Fibroblast of skin of abdomen (primary cell): ENCODE results near the gene ZNF423.

Experiments
- DNase-seq: peaks from one replicate; pipeline ENCODE4 v3.0.0-alpha.2; 2013

ZNF423 gene

GRCh38 chr16:49780433-49780832 lies 75.5 kb downstream of the ZNF423 start:
- DNase-seq = no peak

DNA sequence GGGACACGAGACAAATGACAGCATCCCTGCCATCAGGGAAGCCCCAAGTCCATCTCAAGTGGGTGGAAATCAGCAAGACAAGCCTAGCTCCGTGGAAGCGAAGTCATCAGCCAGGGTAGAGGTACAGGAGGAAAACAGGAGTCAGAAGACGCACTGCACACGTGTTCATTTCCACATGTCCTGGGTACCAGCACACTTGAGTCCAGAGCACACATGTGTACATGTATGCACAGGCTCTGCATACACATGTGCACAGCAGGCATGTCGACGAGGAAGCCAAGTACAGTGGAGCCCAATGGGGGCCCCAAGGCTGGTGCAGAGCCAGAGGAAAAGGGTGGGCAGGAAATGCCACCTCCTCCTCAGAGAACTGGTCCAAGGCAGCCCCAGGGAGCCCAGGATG lies 75.9 kb downstream of the ZNF423 start:
- DNase-seq = no peak

DNA sequence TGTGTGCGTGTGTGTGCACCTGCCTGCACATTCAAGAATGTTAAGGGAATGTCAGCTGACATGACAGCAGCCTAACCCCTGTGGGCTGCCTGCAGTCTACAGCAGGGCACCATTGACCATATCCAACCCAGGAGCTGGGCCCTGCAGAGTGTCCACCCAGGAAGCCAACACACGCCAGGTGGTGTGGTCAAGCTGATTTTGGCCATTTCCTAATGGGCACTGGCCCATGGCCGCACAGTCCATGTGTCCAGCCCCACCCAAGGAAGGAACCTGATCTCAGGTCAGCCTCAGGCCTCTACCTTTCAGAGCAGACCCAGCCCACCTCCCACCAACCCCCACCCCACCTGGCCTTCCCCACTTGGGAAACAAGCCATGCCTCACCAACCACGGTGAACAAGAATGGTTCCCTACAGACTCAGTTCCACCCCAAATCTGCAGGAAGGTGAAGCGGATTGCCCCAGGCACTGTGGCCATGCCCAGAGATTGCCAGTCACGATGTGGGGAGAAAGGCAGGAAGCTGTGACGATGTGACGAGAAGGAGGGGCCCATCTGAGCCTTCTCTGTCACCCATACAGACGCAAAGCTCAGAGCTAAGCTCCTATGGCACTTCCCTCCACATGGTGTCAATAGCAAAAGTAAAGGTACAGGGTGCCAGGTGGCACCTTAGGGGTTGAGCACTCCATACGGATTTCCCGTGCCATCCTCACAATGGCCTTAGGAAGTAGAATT lies 77.5 kb downstream of the ZNF423 start:
- no peak for DNase-seq

DNA sequence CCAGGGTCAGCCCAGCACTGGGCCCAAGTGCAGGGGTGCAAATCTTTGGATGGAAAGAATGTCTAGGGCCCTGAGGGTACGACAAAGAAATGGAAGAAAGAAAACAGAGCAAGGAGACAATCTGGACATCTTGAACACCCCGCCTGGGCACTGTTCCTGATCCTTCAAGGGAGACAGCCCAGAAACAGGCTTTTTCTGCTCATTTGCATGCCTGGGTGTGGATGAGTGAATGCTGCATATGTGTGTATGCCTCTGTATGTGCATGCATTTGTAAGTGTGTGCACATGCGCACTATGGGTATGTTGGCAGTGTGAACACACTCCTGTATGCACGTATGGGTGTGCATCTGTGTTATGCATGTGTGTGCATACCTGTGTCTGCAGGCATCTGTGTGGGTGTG lies 79.2 kb downstream of the ZNF423 start:
- DNase-seq = no peak

GRCh38 chr16:49776085-49776595 lies 79.8 kb downstream of the ZNF423 start:
- DNase-seq = no peak

GRCh38 chr16:49775581-49775980 lies 80.3 kb downstream of the ZNF423 start:
- DNase-seq = no peak

DNA sequence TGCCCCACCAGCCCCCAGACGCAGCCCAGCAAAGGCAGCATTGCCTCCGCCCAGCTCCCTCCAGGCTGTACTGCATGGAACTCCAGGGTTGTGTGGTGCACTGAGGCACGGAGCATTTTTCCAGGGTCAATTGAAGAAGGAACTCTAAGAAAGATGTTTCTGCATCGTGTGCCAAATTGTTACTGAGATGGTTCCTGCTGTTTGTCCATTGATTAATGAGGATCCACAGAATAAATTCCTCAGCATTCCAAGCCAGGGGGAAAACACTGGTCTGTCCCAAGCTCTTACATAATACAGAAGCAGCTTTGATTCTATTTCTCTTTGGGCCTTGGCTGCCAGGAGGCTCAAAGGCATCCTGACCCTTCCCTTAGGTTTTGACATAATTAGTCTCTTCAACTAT lies 80.9 kb downstream of the ZNF423 start:
- DNase-seq = no peak

GRCh38 chr16:49773534-49774475 lies 82.1 kb downstream of the ZNF423 start:
- DNase-seq = no peak

- no peak for DNase-seq
Observed at GRCh38 chr16:49767998-49768397, 87.9 kb downstream of the ZNF423 start.

DNA sequence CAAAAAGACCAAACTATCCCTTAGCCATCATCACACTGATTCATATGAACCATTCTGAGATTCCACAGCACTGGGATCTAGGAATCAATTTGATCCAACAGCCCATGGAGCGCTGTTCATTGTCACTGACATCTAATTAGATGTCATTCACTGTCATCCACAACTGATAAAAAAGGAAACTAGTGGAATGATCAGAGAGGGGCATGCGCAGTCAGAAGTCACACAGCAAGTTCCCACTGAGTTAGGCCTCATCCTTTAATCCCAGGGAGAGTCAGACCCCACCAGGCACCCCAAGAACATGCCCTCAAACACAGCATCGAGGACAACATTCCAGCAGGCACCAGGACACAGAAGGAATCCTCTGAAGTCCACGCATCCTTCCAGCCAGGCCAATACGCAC lies 88.5 kb downstream of the ZNF423 start:
- no peak for DNase-seq

- DNase-seq = no peak
Observed at GRCh38 chr16:49766225-49766624, 89.7 kb downstream of the ZNF423 start.

- peak; percentile 31 for DNase-seq
Observed at GRCh38 chr16:49763826-49764225, 92.1 kb downstream of the ZNF423 start.

DNA sequence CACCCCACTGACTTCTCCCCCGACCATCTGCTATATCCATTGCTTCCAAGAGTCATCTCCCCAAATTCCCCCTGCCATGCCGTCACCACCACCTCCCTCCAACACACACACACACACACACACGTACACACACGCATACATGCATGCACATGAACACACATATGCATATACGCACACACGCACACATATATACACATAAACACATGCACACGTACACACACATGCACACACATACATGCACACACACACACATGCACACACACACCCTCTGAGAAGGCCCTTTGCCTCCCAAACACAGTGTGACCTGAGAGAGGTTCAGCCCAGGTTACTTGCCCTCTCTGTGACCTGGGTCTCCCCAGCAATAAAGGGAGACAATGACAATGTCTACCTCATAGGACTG lies 95.1 kb downstream of the ZNF423 start:
- DNase-seq = no peak

DNA sequence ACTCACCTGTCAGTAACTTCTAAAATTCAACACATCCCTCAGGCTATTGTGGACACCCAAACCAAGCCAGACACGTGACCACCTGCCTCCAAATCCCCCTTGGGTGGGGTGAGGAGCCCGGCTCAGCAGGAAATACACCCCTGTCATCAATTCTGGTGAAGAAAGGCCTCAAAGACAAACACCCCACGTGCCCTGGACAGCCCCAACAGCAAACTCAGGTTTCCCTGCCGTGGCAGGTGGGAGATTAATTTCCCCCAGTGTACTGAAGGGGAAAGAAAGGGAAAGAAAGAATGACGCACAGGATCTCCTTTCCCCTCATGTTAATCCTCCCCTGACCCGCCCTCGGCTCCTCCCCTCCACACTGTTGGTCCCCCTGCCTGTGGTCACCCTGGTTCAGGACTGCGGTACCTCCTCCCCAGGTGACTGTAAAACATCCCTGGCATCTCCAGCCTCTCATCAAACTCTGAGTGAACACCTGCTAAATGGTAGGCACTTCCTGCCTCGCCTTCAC lies 98.3 kb downstream of the ZNF423 start:
- no peak for DNase-seq

DNA sequence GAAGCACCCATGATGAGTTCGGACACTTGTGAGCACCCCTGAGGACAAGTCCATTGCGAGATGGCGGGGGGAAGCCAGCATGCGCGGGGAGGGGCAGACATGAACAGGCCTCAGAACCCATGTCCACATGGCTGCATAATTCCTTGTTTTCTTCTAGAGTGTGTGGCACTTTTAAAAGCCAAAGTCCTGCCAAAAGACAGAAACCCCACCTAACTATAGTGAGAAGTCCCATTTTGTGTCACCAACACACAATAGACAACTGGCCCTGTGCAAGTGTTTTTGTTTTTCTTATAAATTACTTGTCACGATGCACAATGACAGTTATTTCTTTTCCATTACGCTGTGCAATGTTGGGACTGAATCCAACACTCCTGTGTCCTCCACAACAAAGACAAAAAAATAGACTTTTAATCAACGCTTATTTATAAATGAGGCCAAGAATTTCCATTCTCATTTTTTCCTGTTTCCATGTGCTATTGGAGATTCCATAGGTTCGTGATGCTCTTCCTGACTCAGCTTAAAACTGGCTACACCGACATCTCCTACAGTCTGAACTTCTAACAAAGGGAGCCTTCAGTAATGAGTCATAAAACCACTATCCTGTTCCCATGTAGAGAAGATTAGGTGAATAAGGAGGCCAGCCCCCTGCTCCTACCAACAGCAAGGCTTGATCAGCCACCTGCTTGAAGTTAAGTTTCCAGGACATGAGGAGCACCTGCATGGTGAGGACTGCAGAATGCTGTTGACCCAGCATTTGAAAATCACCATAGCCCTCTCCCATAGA lies 98.9 kb downstream of the ZNF423 start:
- DNase-seq = peak; percentile 79

DNA sequence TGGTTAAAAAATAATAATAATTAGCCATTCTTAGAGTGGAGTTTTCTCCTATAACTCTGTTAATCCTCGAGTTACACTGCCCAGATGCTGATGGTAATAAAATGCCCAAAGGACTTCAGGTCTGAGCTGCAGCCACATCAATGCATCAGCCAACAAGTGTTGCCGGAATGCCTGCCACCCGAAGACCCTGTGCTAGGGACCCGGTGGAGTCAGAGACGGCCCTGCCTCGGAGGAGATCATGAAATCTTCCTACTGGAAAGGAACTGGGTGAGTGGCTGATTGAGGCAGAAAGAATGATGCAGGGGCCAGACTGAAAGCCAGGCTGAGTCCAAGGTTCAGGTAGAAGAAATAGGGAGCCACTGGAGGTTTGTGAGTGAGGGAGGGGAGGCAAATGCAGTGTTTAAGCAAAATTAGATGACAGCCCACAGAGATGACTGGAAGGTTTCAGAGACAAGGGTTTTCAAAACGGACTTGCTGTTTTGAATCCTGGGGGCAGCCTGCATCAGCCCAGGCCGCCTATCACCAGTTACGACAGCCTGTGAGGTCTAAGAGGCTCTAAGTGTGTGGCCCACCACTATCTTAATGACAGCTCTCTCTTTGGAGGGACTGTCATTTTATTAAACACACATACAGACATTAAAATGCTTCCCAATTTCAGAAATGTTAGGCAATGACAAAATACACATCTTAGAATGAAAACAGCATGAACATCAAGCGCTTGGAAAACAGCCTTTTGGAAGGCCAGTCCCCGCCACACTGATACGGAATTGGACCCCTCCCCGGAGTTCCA lies 100.0 kb downstream of the ZNF423 start:
- DNase-seq = no peak

DNA sequence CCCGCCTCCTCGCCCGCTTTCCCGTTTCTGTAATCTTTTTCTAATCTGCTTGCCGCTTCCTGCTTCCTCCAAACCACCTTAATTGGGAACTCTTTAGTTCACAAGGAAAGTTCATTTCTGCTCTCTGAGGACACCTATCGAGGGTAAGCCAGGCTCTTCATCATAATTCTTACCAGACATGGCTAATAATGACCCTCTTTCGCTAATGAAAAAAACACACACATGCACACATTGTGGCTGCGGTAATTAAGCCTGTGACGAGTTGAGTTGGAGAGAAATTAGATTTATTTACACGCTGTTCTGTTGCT lies 100.6 kb downstream of the ZNF423 start:
- DNase-seq = peak; percentile 57

DNA sequence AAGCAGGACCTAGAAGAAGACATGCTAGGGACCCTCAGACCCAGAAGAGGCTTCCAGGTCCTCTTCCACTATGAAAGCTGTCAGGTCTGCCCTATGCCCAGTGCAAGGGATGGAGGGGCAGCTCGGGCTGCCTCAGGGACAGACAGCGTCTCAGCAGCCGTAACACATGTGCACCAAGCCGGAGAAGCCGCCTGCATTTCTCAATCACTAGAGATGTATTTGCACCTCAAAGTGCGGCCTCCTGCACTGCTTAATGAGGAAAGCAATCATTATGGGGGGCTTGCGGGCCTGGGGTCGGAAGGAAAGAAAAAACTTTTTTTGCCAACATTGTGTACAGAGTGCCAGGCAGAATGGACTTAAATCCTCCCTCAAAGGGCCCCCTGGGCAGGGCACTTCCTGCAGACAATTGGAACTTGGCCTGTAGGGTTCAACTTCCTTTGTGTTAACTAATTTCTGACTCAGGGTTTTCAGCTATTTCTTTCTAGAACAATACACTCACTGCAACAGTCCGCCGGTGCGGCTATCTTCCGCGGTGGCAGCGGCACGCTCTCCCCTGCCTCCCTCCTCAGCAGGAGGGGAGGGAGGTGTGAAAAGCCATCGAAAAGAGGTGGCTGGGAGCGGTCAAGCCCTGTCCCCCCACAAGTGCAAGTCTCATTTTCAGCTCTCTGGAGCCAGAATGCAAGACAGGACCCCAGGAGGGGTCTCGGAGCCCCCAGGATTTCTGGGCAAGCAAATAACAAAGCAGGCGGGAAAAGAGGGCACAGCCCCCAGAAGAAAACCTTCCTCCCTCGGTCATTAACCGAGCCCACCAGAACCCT lies 101.2 kb downstream of the ZNF423 start:
- DNase-seq = peak; percentile 36

- peak; percentile 24 for DNase-seq
Observed at GRCh38 chr16:49750341-49751000, 105.4 kb downstream of the ZNF423 start.

DNA sequence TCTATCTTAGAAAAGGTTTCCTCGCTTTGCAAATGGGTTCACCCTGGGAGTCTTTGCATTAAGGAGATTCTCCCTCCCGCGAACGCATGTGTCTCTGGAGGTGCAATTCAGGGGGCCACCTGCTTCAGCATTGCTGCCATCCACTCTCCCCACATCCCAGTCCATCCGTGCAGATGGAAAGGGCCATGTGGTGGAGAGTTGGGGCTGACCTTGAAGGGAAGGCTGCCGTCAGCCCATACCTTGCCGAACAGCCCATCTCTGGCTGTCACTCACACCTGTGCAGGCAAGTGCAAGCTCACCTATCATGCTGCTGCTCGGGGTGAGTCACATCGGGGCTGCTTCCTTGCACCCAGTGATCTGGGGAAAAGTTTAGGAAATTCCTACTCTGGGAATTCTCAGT lies 106.1 kb downstream of the ZNF423 start:
- no peak for DNase-seq
